ENCODE results near the gene RASAL2. TPM values are rescaled to one million over a fixed set of nuclear protein-coding genes. Genes with fewer than 3 reads are reported as not detected.

The RASAL2 gene
- total RNA-seq, 1 experiment from 2014 or later, result 31.6 TPM

GRCh38 chr1:178282949-178283367, 189.1 kb downstream of the RASAL2 start:
- DNase-seq (ENCODE audit: low read depth, low spot score), result no peak
- H3K27ac ChIP-seq (ENCODE audit: low read length), result peak overlapping the region; percentile 53; the same call in 1 of the 2 replicates
- no peak overlapping the region for H3K4me3 ChIP-seq (ENCODE audit: low read depth in 2 of 2, low read length in 2 of 2)
- peak; percentile 80 for ATAC-seq
- no peaks in the 10 kb centered on the region; the same call in 1 of the 2 replicates for H3K36me3 ChIP-seq (ENCODE audit: control insufficient read depth, insufficient read depth, low read length)
- in situ Hi-C loops (cut with HindIII; ENCODE audit: low pct_unique_long_range_greater_than_20kb, low sequenced_read_pairs), result no loop called here
- peaks cover under 1% of the 10 kb centered on the region; the same call in 1 of the 2 replicates for H3K9me3 ChIP-seq (ENCODE audit: control insufficient read depth, insufficient read depth, low read depth, low read length)
- no TSS peak for BruUV-seq (replicated peaks)
- intact Hi-C loops (cut with micrococcal nuclease; ENCODE audit: unreplicated experiment), result loop anchor here (10.0 kb wide), 2 partner anchors 228 to 318 kb away; no protein-coding TSS in a partner anchor
- ChIA-PET POLR2A (no interaction called here), CTCF (interaction anchor here (2.8 kb wide), 1 partner anchor 251 kb away, joined by 6 read pairs; no protein-coding TSS in a partner anchor)
- peaks cover 17% of the 10 kb centered on the region for H3K4me1 ChIP-seq (ENCODE audit: control insufficient read depth, insufficient read depth, low read length)
- no peaks in the 10 kb centered on the region for H3K27me3 ChIP-seq (ENCODE audit: control insufficient read depth, insufficient read depth, low read length)
- peak; percentile 65; the same call in 1 of the 2 replicates for TF ChIP-seq CTCF (IDR thresholded peaks at IDR 0.05)
- TF ChIP-seq TCF7L2 (IDR thresholded peaks at IDR 0.05; ENCODE audit: low read depth, low read length), result no peak
- TF ChIP-seq SIN3A (IDR thresholded peaks at IDR 0.05; ENCODE audit: borderline replicate concordance, insufficient read depth, low read depth, low read length), result no peak

- H3K9me3 ChIP-seq (ENCODE audit: control insufficient read depth, insufficient read depth, low read depth, low read length), result no peaks in the 10 kb centered on the region
- no TSS peak for BruUV-seq (replicated peaks)
- in situ Hi-C loops (cut with HindIII; ENCODE audit: low pct_unique_long_range_greater_than_20kb, low sequenced_read_pairs) (no loop called here), intact Hi-C loops (cut with micrococcal nuclease; ENCODE audit: unreplicated experiment) (loop anchor here (10.0 kb wide), 2 partner anchors 229 to 319 kb away; no protein-coding TSS in a partner anchor)
- ChIA-PET POLR2A (no interaction called here), CTCF (interaction anchor here (2.8 kb wide), 1 partner anchor 252 kb away, joined by 6 read pairs; no protein-coding TSS in a partner anchor)
- H3K36me3 ChIP-seq (ENCODE audit: control insufficient read depth, insufficient read depth, low read length), result no peaks in the 10 kb centered on the region; the same call in 1 of the 2 replicates
- ATAC-seq, result no peak
- peak overlapping the region; percentile 53; the same call in 1 of the 2 replicates for H3K27ac ChIP-seq (ENCODE audit: low read length)
- no peak overlapping the region for H3K4me3 ChIP-seq (ENCODE audit: low read depth in 2 of 2, low read length in 2 of 2)
- DNase-seq (ENCODE audit: low read depth, low spot score), result no peak
- no peaks in the 10 kb centered on the region for H3K27me3 ChIP-seq (ENCODE audit: control insufficient read depth, insufficient read depth, low read length)
- TF ChIP-seq SIN3A (IDR thresholded peaks at IDR 0.05; ENCODE audit: borderline replicate concordance, insufficient read depth, low read depth, low read length), result no peak
- TF ChIP-seq REST (IDR thresholded peaks at IDR 0.05; ENCODE audit: insufficient read depth in 1 of 2, low read depth in 2 of 2, low read length in 1 of 2), result no peak
- no peak for TF ChIP-seq CTCF (IDR thresholded peaks at IDR 0.05)
- no peak for TF ChIP-seq POLR2AphosphoS5 (IDR thresholded peaks at IDR 0.05; ENCODE audit: low read depth, low read length)
- no peak for TF ChIP-seq TCF7L2 (IDR thresholded peaks at IDR 0.05; ENCODE audit: low read depth, low read length)
- H3K4me1 ChIP-seq (ENCODE audit: control insufficient read depth, insufficient read depth, low read length), result peaks cover 17% of the 10 kb centered on the region
Observed at GRCh38 chr1:178283409-178283808, 189.5 kb downstream of the RASAL2 start.
